MCF 10A (cell line): Measurements from ENCODE around the gene GZMA. TPM values are rescaled to one million over a fixed set of nuclear protein-coding genes. Genes with fewer than 3 reads are reported as not detected.
"Not testable (repeated sequence)": the region's sequence is repeated elsewhere in the genome, so short reads cannot be mapped to it uniquely, and the experiment has no call there.

Experiments
- BruUV-seq: library from RNA; stranded (reverse); fragments of 400-500 nt; replicated peaks from 2 replicates; lab custom pipeline; 2021; lab: Mats Ljungman, UMichigan
- CTCF ChIA-PET: fragments of 300-600 bp; sonication (Branson Sonifier 250); formaldehyde crosslinking; extraction: SDS; loops from one replicate; lab custom pipeline; 2021; ENCODE audit warnings: antibody characterized with exemption, inconsistent platforms; lab: Yijun Ruan, JAX
- POLR2A ChIA-PET: fragments of 300-600, 350-650 bp; sonication (Branson Sonifier 250); formaldehyde crosslinking; extraction: SDS; loops from one replicate; lab custom pipeline; 2020; ENCODE audit warnings: antibody characterized with exemption, inconsistent platforms; lab: Yijun Ruan, JAX
- DNase-seq: peaks from one replicate; pipeline ENCODE4 v3.0.0-alpha.2; 2018; ENCODE audit not compliant: unreplicated experiment
- H3K27ac Mint-ChIP-seq: one replicate; pipeline ENCODE4 v1.8.0; 2022; ENCODE audit warnings: mild to moderate bottlenecking, low read depth, mixed read lengths; ENCODE audit not compliant: unreplicated experiment
- H3K27me3 Mint-ChIP-seq: one replicate; pipeline ENCODE4 v1.8.0; 2022; ENCODE audit warnings: mixed read lengths; ENCODE audit not compliant: insufficient read depth, unreplicated experiment
- H3K36me3 Mint-ChIP-seq: one replicate; pipeline ENCODE4 v1.8.0; 2022; ENCODE audit warnings: mild to moderate bottlenecking, moderate library complexity, mixed read lengths; ENCODE audit not compliant: insufficient read depth, unreplicated experiment
- H3K4me1 Mint-ChIP-seq: one replicate; pipeline ENCODE4 v1.8.0; 2022; ENCODE audit warnings: mixed read lengths; ENCODE audit not compliant: insufficient read depth, unreplicated experiment
- H3K4me3 Mint-ChIP-seq: one replicate; pipeline ENCODE4 v1.8.0; 2022; ENCODE audit warnings: mild to moderate bottlenecking, moderate library complexity, mixed read lengths; ENCODE audit not compliant: unreplicated experiment
- H3K9me3 Mint-ChIP-seq: one replicate; pipeline ENCODE4 v1.8.0; 2022; ENCODE audit warnings: mixed read lengths; ENCODE audit not compliant: unreplicated experiment
- intact Hi-C: fragments of 100-400 bp; cut with micrococcal nuclease; formaldehyde crosslinking; loops from 2 replicates; pipeline ENCODE4 v1.14.1; 2022
- total RNA-seq: library from RNA; stranded (reverse); gene quantifications from 2 replicates; pipeline ENCODE4 v1.2.3, GENCODE V29; 2022
- TF ChIP-seq, protein P1 (sequence below): fragments of 200-600 bp; IDR thresholded peaks from one replicate; pipeline ENCODE4 v1.8.0; 2022; ENCODE audit warnings: antibody characterized with exemption, mild to moderate bottlenecking; ENCODE audit not compliant: unreplicated experiment

GZMA gene
- total RNA-seq, 1 experiment from 2014 or later, result not detected

DNA sequence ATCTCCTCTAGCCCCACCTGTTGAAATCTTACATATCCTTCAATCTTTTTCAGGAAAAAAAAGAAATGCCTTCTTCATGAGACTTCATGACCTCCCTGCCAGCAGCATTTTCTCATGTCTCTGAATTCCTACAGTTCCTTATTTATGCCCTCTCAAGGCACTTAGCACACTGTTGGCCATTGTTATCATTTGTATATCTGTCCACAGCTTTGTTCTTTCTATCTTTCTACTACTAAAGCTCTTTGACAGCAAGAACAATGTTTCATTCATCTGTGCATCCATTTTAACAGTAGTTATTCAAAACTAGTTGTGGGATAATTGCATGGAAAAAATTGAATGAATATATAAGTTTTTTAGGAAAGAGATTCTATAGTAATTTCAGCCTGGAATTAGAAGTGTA lies 20.9 kb upstream of the GZMA start:
- peaks cover 34% of the 10 kb centered on the region for H3K27me3 Mint-ChIP-seq
- POLR2A ChIA-PET, result no interaction called here
- H3K27ac Mint-ChIP-seq, result no peak overlapping the region
- no peak for DNase-seq
- intact Hi-C loops, result no loop called here
- TF ChIP-seq, protein P1, sequence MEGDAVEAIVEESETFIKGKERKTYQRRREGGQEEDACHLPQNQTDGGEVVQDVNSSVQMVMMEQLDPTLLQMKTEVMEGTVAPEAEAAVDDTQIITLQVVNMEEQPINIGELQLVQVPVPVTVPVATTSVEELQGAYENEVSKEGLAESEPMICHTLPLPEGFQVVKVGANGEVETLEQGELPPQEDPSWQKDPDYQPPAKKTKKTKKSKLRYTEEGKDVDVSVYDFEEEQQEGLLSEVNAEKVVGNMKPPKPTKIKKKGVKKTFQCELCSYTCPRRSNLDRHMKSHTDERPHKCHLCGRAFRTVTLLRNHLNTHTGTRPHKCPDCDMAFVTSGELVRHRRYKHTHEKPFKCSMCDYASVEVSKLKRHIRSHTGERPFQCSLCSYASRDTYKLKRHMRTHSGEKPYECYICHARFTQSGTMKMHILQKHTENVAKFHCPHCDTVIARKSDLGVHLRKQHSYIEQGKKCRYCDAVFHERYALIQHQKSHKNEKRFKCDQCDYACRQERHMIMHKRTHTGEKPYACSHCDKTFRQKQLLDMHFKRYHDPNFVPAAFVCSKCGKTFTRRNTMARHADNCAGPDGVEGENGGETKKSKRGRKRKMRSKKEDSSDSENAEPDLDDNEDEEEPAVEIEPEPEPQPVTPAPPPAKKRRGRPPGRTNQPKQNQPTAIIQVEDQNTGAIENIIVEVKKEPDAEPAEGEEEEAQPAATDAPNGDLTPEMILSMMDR, result no peak
- no peaks in the 10 kb centered on the region for H3K4me1 Mint-ChIP-seq
- CTCF ChIA-PET, result no interaction called here
- H3K9me3 Mint-ChIP-seq, result peaks cover 16% of the 10 kb centered on the region
- H3K36me3 Mint-ChIP-seq, result no peaks in the 10 kb centered on the region
- H3K4me3 Mint-ChIP-seq, result no peak overlapping the region
- no TSS peak for BruUV-seq

GRCh38 chr5:55089301-55089700 lies 13.1 kb upstream of the GZMA start:
- BruUV-seq, H3K36me3 Mint-ChIP-seq, H3K27ac Mint-ChIP-seq, H3K4me3 Mint-ChIP-seq, intact Hi-C loops, POLR2A ChIA-PET, CTCF ChIA-PET, H3K4me1 Mint-ChIP-seq, DNase-seq, H3K9me3 Mint-ChIP-seq: not testable (repeated sequence)
- H3K27me3 Mint-ChIP-seq, result peaks cover 31% of the 10 kb centered on the region

GRCh38 chr5:55091011-55091410 lies 11.4 kb upstream of the GZMA start:
- H3K4me1 Mint-ChIP-seq, DNase-seq, POLR2A ChIA-PET, BruUV-seq, H3K9me3 Mint-ChIP-seq, intact Hi-C loops, H3K4me3 Mint-ChIP-seq, H3K36me3 Mint-ChIP-seq, H3K27ac Mint-ChIP-seq: not testable (repeated sequence)
- peaks cover 37% of the 10 kb centered on the region for H3K27me3 Mint-ChIP-seq
- CTCF ChIA-PET, result interaction anchor here (1.4 kb wide), 1 partner anchor 17 kb away, joined by 3 read pairs; no protein-coding TSS in a partner anchor

GRCh38 chr5:55096182-55096581 lies 6.3 kb upstream of the GZMA start:
- POLR2A ChIA-PET, result no interaction called here
- intact Hi-C loops, result no loop called here
- H3K36me3 Mint-ChIP-seq, result no peaks in the 10 kb centered on the region
- H3K4me1 Mint-ChIP-seq, result no peaks in the 10 kb centered on the region
- CTCF ChIA-PET, result no interaction called here
- TF ChIP-seq, protein P1, result no peak
- no peak overlapping the region for H3K27ac Mint-ChIP-seq
- H3K9me3 Mint-ChIP-seq, result no peaks in the 10 kb centered on the region
- no peak overlapping the region for H3K4me3 Mint-ChIP-seq
- peaks cover 51% of the 10 kb centered on the region for H3K27me3 Mint-ChIP-seq
- no peak for DNase-seq
- BruUV-seq, result no TSS peak

DNA sequence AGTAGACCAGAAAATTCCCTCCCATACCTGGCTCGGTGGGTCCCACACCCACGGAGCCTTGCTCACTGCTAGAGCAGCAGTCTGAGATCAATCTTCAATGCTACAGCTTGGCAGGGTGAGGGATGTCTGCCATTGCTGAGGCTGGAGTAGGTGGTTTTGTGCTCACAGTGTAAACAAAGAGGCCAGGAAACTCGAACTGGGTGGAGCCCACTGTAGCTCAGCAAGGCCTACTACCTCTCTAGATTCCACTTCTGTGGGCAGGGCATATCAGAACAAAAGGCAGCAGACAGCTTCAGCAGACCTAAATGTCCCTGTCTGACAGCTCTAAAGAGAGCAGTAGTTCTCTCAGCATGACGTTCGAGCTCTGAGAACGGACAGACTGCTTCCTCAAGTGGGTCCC lies 5.6 kb upstream of the GZMA start:
- H3K4me1 Mint-ChIP-seq, result no peaks in the 10 kb centered on the region

DNA sequence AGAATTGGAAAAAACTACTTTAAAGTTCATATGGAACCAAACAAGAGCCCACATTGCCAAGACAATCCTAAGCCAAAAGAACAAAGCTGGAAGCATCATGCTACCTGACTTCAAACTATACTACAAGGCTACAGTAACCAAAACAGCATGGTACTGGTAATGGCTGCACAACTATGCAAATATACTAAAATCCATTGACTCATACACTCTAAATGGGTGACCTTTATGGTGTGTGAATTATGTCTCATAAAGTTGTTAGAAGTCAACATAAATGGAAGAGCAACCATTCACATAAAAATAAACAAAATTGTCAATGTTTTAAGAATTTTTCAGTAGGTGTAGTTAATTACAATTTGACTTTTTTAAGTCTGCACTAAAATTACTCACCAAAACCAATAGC lies 1.3 kb upstream of the GZMA start:
- H3K9me3 Mint-ChIP-seq, H3K27ac Mint-ChIP-seq, intact Hi-C loops, BruUV-seq, H3K4me3 Mint-ChIP-seq, DNase-seq, H3K4me1 Mint-ChIP-seq, CTCF ChIA-PET, H3K36me3 Mint-ChIP-seq, POLR2A ChIA-PET: not testable (repeated sequence)
- peaks cover 46% of the 10 kb centered on the region for H3K27me3 Mint-ChIP-seq

More for the DNA sequence above, 5.6 kb upstream of the GZMA start:
- no TSS peak for BruUV-seq
- TF ChIP-seq, protein P1, result no peak
- ChIA-PET CTCF (interaction anchor here (0.7 kb wide), 1 partner anchor 60 kb away, joined by 3 read pairs; no protein-coding TSS in a partner anchor), POLR2A (no interaction called here)
- no peaks in the 10 kb centered on the region for H3K36me3 Mint-ChIP-seq
- intact Hi-C loops, result no loop called here
- no peak overlapping the region for H3K27ac Mint-ChIP-seq
- no peaks in the 10 kb centered on the region for H3K9me3 Mint-ChIP-seq
- peaks cover 51% of the 10 kb centered on the region for H3K27me3 Mint-ChIP-seq
- no peak overlapping the region for H3K4me3 Mint-ChIP-seq
- DNase-seq, result no peak
